Activated naive CD4-positive, alpha-beta T cell treated with anti-CD3 and anti-CD28 coated beads, Interleukin-2, amount 10 ng/mL, durations not matched to agents 7 days and 5 days (primary cell): ENCODE data around the gene KY.

Source experiments
- CTCF ChIA-PET: fragments of 350-600 bp; sonication (Branson Sonifier 250); formaldehyde crosslinking; loops from one replicate; lab custom pipeline; 2021; ENCODE audit warnings: antibody characterized with exemption; lab: Charles Lee
- DNase-seq: peaks from one replicate; pipeline ENCODE4 v3.0.0-alpha.2; 2020
- H3K27ac Mint-ChIP-seq: one replicate; pipeline ENCODE4 v1.8.0; 2021; ENCODE audit warnings: mild to moderate bottlenecking, moderate library complexity, mixed read lengths
- H3K27me3 Mint-ChIP-seq: one replicate; pipeline ENCODE4 v1.8.0; 2021; ENCODE audit warnings: mild to moderate bottlenecking, mixed read lengths
- H3K36me3 Mint-ChIP-seq: one replicate; pipeline ENCODE4 v1.8.0; 2021; ENCODE audit warnings: mixed read lengths
- H3K4me1 Mint-ChIP-seq: one replicate; pipeline ENCODE4 v1.8.0; 2021; ENCODE audit warnings: mixed read lengths
- H3K4me3 Mint-ChIP-seq: one replicate; pipeline ENCODE4 v1.8.0; 2021; ENCODE audit warnings: mild to moderate bottlenecking, moderate library complexity, mixed read lengths
- H3K9me3 Mint-ChIP-seq: one replicate; pipeline ENCODE4 v1.8.0; 2021; ENCODE audit warnings: mixed read lengths

KY gene

GRCh38 chr3:134660046-134660441 lies 9.2 kb upstream of the KY start:
- Mint-ChIP-seq H3K27me3 (peaks cover 5% of the 10 kb centered on the region), H3K4me1 (no peaks in the 10 kb centered on the region), H3K36me3 (no peaks in the 10 kb centered on the region), H3K27ac (no peak overlapping the region), H3K4me3 (no peak overlapping the region), H3K9me3 (no peaks in the 10 kb centered on the region)
- CTCF ChIA-PET, result no interaction called here
- DNase-seq, result no peak

- Mint-ChIP-seq H3K27me3 (peaks cover 10% of the 10 kb centered on the region), H3K4me3 (no peak overlapping the region), H3K36me3 (no peaks in the 10 kb centered on the region), H3K9me3 (no peaks in the 10 kb centered on the region), H3K27ac (no peak overlapping the region), H3K4me1 (no peaks in the 10 kb centered on the region)
- CTCF ChIA-PET, result interaction anchor here (0.9 kb wide), 1 partner anchor 18 kb away, joined by 3 read pairs; no protein-coding TSS in a partner anchor
- no peak for DNase-seq
These were observed 8.7 kb upstream of the KY start for GRCh38 chr3:134659391-134660045.

GRCh38 chr3:134658555-134658954 lies 7.7 kb upstream of the KY start:
- no peak overlapping the region for H3K27ac Mint-ChIP-seq

DNA sequence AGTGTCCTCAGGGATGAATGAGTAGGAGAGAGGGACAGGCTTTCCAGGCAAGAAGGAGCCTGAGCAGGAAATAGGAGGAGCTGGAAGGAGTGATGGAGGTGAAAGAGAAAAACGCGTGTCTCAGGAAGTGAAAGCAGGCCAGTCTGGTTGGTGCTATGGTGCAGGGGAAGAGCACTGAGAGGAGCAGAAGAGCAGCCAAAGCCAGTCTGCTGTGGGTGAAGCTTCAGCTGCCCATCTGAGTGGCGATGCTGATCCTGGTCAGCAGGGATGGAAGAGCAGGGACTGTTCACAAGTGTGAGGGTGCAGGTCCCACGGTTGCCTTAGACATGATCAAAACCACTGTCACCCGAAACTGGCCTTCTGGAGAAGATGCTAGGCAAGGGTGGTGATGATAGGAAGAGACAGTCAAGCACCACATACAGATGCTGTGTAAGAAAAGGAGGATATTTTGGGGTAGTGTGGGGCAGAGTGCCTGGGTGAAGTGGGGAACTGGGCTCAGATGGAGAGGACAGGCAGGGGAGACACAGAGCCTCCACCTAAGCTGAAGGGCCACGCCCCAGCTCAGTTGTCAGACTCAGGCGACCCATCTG lies 5.5 kb upstream of the KY start:
- H3K27ac Mint-ChIP-seq, result no peak overlapping the region
- CTCF ChIA-PET, result no interaction called here
- H3K36me3 Mint-ChIP-seq, result no peaks in the 10 kb centered on the region
- no peaks in the 10 kb centered on the region for H3K4me1 Mint-ChIP-seq
- peaks cover 39% of the 10 kb centered on the region for H3K27me3 Mint-ChIP-seq
- no peak overlapping the region for H3K4me3 Mint-ChIP-seq
- no peak for DNase-seq
- no peaks in the 10 kb centered on the region for H3K9me3 Mint-ChIP-seq

More at GRCh38 chr3:134658555-134658954, 7.7 kb upstream of the KY start:
- peaks cover 16% of the 10 kb centered on the region for H3K27me3 Mint-ChIP-seq
- H3K36me3 Mint-ChIP-seq, result no peaks in the 10 kb centered on the region
- DNase-seq, result no peak
- no peaks in the 10 kb centered on the region for H3K9me3 Mint-ChIP-seq
- no peak overlapping the region for H3K4me3 Mint-ChIP-seq
- H3K4me1 Mint-ChIP-seq, result no peaks in the 10 kb centered on the region
- CTCF ChIA-PET, result interaction anchor here (0.9 kb wide), 1 partner anchor 19 kb away, joined by 3 read pairs; no protein-coding TSS in a partner anchor

- H3K27me3 Mint-ChIP-seq, result peaks cover 45% of the 10 kb centered on the region
- H3K9me3 Mint-ChIP-seq, result no peaks in the 10 kb centered on the region
- no peak overlapping the region for H3K27ac Mint-ChIP-seq
- H3K36me3 Mint-ChIP-seq, result no peaks in the 10 kb centered on the region
- peaks cover 2% of the 10 kb centered on the region for H3K4me1 Mint-ChIP-seq
- DNase-seq, result no peak
- H3K4me3 Mint-ChIP-seq, result no peak overlapping the region
- CTCF ChIA-PET, result no interaction called here
These were observed 4.9 kb upstream of the KY start for GRCh38 chr3:134655706-134656105.

DNA sequence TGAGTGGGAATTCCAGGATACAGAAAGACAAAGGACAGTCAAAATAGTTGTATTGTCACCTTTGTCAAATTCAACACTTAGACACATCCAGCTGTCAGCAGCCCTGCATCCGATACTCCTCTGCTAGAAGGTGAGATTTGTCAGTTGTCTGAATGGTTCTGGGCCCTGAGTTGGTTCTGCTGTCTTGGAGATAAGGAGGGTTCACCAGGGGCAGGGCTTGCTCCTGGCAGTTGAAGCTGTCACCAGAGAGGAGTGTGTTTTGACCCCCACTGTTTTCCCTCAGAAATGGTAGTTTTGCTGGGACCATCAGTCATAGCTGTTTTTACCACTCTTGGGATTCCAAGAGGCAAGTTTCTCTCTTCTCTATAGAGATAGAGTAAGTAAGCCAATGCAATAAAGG lies 3.2 kb upstream of the KY start:
- DNase-seq, result no peak
- no peaks in the 10 kb centered on the region for H3K36me3 Mint-ChIP-seq
- no peak overlapping the region for H3K27ac Mint-ChIP-seq
- peaks cover 62% of the 10 kb centered on the region for H3K27me3 Mint-ChIP-seq
- H3K4me1 Mint-ChIP-seq, result peaks cover 2% of the 10 kb centered on the region
- CTCF ChIA-PET, result no interaction called here
- no peak overlapping the region for H3K4me3 Mint-ChIP-seq
- H3K9me3 Mint-ChIP-seq, result no peaks in the 10 kb centered on the region

DNA sequence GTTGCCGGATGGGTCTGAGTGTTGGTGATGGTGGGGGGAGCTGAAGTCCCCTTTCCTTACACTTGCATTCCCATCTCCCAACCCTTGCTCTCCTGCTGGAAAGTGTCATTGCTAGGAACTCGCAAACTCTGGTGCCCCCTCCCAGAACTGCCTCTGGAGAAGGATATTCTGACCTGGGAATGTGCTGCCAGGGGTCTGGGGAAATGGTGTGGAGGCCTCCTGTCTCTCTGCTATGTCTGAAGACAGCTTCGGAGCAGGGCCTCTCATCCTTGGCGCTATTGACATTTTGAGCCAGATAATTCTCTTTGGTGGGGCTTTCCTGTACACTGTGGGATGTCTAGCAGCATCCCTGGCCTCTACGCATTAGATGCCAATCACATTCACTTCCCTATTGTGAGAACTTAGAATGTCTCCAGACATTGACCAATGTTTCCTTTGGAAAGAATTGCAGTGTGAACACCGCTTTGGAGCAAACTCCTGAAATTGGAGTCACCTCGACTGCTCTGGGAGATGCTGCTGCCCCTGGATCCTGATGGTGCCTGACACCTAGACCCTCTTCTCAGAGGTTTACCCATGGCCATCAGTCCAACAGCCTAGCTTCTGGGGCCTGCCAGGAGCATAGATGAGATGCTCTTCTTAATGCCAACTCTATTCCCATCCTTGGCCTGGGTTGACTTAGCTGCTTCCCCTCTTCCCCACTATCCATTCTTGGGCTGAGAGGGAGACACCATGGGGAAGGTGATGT lies 2.2 kb upstream of the KY start:
- no peak overlapping the region for H3K27ac Mint-ChIP-seq
- H3K4me1 Mint-ChIP-seq, result peaks cover 2% of the 10 kb centered on the region
- H3K4me3 Mint-ChIP-seq, result no peak overlapping the region
- CTCF ChIA-PET, result no interaction called here
- DNase-seq, result no peak
- H3K36me3 Mint-ChIP-seq, result no peaks in the 10 kb centered on the region
- peaks cover 69% of the 10 kb centered on the region for H3K27me3 Mint-ChIP-seq
- no peaks in the 10 kb centered on the region for H3K9me3 Mint-ChIP-seq

DNA sequence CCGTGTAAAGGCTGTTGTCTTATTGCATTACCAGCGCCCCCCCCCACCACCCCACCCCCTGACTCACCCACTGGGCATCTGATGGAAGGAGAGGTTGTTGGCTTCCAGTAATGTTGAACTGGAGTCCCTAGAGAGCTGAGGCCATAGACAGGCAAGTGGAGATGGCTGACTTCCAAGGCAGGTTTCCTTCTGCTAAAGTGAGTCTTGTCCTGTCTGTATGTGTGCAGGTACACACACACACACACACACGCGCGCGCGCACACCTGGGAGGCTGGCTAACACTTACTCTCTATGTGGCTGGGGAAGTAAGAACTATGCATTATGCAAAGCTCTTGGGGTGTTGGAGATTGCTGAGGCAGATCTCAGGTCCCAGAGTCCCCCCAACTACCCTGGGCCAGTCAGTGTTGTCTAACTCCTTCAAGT lies 1.6 kb upstream of the KY start:
- H3K4me1 Mint-ChIP-seq, result peaks cover 2% of the 10 kb centered on the region
- H3K27me3 Mint-ChIP-seq, result peaks cover 69% of the 10 kb centered on the region
- H3K9me3 Mint-ChIP-seq, result no peaks in the 10 kb centered on the region
- no peaks in the 10 kb centered on the region for H3K36me3 Mint-ChIP-seq
- no peak overlapping the region for H3K4me3 Mint-ChIP-seq
- no peak overlapping the region for H3K27ac Mint-ChIP-seq
- CTCF ChIA-PET, result no interaction called here
- DNase-seq, result no peak

GRCh38 chr3:134651347-134652041 lies 672 bp upstream of the KY start:
- peaks cover 2% of the 10 kb centered on the region for H3K4me1 Mint-ChIP-seq
- CTCF ChIA-PET, result no interaction called here
- DNase-seq, result no peak
- H3K4me3 Mint-ChIP-seq, result no peak overlapping the region
- H3K27ac Mint-ChIP-seq, result no peak overlapping the region
- peaks cover 69% of the 10 kb centered on the region for H3K27me3 Mint-ChIP-seq
- H3K9me3 Mint-ChIP-seq, result no peaks in the 10 kb centered on the region
- no peaks in the 10 kb centered on the region for H3K36me3 Mint-ChIP-seq

DNA sequence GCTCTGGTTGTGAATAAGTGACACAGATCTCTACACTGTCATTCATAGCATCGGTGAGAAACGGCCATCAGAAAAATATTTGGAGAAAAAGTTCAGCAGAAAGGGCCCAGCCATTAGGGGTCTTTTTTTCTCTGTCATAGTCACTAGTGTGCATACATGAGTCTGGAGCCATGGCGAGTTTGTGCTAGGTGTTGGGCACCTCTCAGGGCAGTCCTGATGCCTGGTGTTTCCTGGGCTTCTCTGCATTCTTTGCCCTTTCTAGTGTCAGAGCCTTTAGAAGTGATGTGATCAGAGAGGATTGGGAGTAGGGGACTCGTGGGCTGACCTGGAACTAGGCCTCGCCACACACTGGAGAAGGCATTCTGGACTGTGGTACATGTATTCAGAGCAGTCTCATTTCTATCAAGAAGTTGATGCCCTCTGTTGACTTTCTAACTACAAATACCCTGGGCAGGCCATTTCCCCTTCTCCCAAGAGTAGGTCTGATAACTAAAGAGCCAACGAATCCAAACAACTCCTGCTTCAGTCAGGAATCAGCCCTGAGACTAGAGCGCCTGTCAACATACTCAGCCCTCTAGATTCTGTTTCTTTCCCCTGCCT lies 1.6 kb downstream of the KY start:
- H3K4me3 Mint-ChIP-seq, result no peak overlapping the region
- DNase-seq, result no peak
- H3K36me3 Mint-ChIP-seq, result no peaks in the 10 kb centered on the region
- H3K4me1 Mint-ChIP-seq, result peaks cover 2% of the 10 kb centered on the region
- CTCF ChIA-PET, result no interaction called here
- no peak overlapping the region for H3K27ac Mint-ChIP-seq
- H3K27me3 Mint-ChIP-seq, result peaks cover 58% of the 10 kb centered on the region
- no peaks in the 10 kb centered on the region for H3K9me3 Mint-ChIP-seq

GRCh38 chr3:134647902-134648760 lies 2.7 kb downstream of the KY start:
- no peak overlapping the region for H3K4me3 Mint-ChIP-seq
- CTCF ChIA-PET, result no interaction called here
- H3K36me3 Mint-ChIP-seq, result no peaks in the 10 kb centered on the region
- no peak overlapping the region for H3K27ac Mint-ChIP-seq
- peaks cover 2% of the 10 kb centered on the region for H3K4me1 Mint-ChIP-seq
- DNase-seq, result no peak
- peaks cover 48% of the 10 kb centered on the region for H3K27me3 Mint-ChIP-seq
- H3K9me3 Mint-ChIP-seq, result no peaks in the 10 kb centered on the region

DNA sequence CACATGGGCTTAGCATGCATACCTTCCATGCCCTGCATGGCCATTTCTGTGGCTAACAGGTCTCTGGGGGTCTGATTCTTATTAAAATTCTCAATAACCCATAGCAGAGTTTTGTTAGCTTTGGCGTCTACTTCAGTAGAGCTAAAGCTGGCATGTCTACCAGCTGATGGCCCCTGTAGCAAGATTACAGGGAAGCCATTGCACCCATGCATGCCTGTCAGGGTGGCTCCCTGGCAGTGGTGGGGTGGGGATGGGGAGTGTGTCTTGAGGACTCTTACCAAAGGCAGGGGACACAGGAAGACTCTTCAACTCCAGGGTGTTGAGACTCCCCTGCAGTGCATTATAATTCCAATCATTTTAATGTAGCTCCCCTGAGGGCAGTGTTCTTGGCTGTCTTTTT lies 4.7 kb downstream of the KY start:
- CTCF ChIA-PET, result no interaction called here
- H3K4me1 Mint-ChIP-seq, result no peaks in the 10 kb centered on the region
- H3K9me3 Mint-ChIP-seq, result no peaks in the 10 kb centered on the region
- H3K36me3 Mint-ChIP-seq, result no peaks in the 10 kb centered on the region
- DNase-seq, result no peak
- peaks cover 28% of the 10 kb centered on the region for H3K27me3 Mint-ChIP-seq
- no peak overlapping the region for H3K27ac Mint-ChIP-seq
- no peak overlapping the region for H3K4me3 Mint-ChIP-seq

GRCh38 chr3:134645515-134645914 lies 5.3 kb downstream of the KY start:
- CTCF ChIA-PET, result no interaction called here
- DNase-seq, result no peak
- Mint-ChIP-seq H3K9me3 (no peaks in the 10 kb centered on the region), H3K27me3 (peaks cover 25% of the 10 kb centered on the region), H3K4me1 (no peaks in the 10 kb centered on the region), H3K36me3 (no peaks in the 10 kb centered on the region), H3K27ac (no peak overlapping the region), H3K4me3 (no peak overlapping the region)
